Activated CD4-positive, alpha-beta memory T cell treated with anti-CD3 and anti-CD28 coated beads for 36 hours (primary cell): Measurements from ENCODE around the gene EHD4. TPM values are rescaled to one million over a fixed set of nuclear protein-coding genes. Genes with fewer than 3 reads are reported as not detected.

ENCODE experiments used
- microRNA-seq: library from miRNA; unstranded; fragments of <30 nt; microRNA quantifications from one replicate; pipeline ENCODE4 v1.2.0, GENCODE V29; 2022; ENCODE audit warnings: borderline number of aligned reads, borderline microRNAs expressed, borderline replicate concordance
- total RNA-seq, 2 experiments: library from RNA; stranded (reverse); gene quantifications; one replicate each; pipeline ENCODE4 v1.2.3, GENCODE V29; 2021

EHD4 gene
- total RNA-seq, 2 experiments from 2014 or later: 43.6 to 45.0 TPM

Small RNAs within 50 kb of the gene (microRNA-seq; reads per million reads assigned to microRNA genes)
- gene MIR4310: not detected

Other genes starting within 250 kb of the EHD4 start
- gene MAPKBP1, start 198.1 kb downstream of the EHD4 start, total RNA-seq: 10 to 100 TPM; 16.1 to 16.6 TPM
- gene JMJD7, start 144.5 kb downstream of the EHD4 start, total RNA-seq: 10 to 100 TPM; 17.9 to 24.8 TPM
- 1 to 10 TPM; 6.0 to 9.9 TPM for gene PLA2G4B, start 133.7 kb downstream of the EHD4 start, total RNA-seq
- 1 to 10 TPM in 1 of 2 experiments, under 1 TPM in 1; 0.88 to 1.6 TPM for gene SPTBN5, start 78.5 kb downstream of the EHD4 start, total RNA-seq
- not detected for gene PLA2G4E, start 48.5 kb upstream of the EHD4 start, total RNA-seq
- not detected for gene PLA2G4D, start 122.0 kb upstream of the EHD4 start, total RNA-seq
- not detected for gene PLA2G4F, start 184.1 kb upstream of the EHD4 start, total RNA-seq
- gene VPS39, start 235.7 kb upstream of the EHD4 start, total RNA-seq: 10 to 100 TPM; 52.6 to 57.8 TPM